Measurements from ENCODE around the gene CXCL5.

GRCh38 chr4:74037076-74037955 is 38.8 kb upstream of the CXCL5 start:
- TF ChIP-seq CTCF (conservative IDR thresholded peaks at IDR 0.05) (no peak), EZH2 (IDR thresholded peaks at IDR 0.05; ENCODE audit: low read depth) (no peak)

All from PC-9 (cell line).